K562 (cell line): Measurements from ENCODE around the gene GGT6. TPM values are rescaled to one million over a fixed set of nuclear protein-coding genes. Genes with fewer than 3 reads are reported as not detected.

Experiments used
- ATF1 ChIP-seq, 2 experiments: fragments of 450-650 bp in 1 of 2; IDR thresholded peaks; 2 replicates each; pipeline ENCODE4 v1.6.1; 2016; ENCODE audit warnings: missing compliant biosample characterization in 1 of 2, missing genetic modification characterization in 1 of 2
- BRCA1 ChIP-seq, 2 experiments: fragments of 450-650 bp in 1 of 2; sonication (generic) in 1 of 2; formaldehyde crosslinking in 1 of 2; IDR thresholded peaks; 2 replicates each; pipeline versions ENCODE4 v1.5.0 to v1.6.1; 2017 to 2020; ENCODE audit warnings: mild to moderate bottlenecking in 1 of 2, missing genetic modification reagents in 1 of 2
- CREBBP ChIP-seq: IDR thresholded peaks from one replicate; pipeline ENCODE4 v1.6.1; 2012; ENCODE audit warnings: low read depth, mild to moderate bottlenecking, control low read depth, inconsistent platforms, low read length
- HCFC1 ChIP-seq: IDR thresholded peaks from 2 replicates; pipeline ENCODE4 v1.6.1; 2012; ENCODE audit warnings: low read depth, low read length, improper control_type of control experiment
- HMG20A ChIP-seq: fragments of 450-650 bp; formaldehyde crosslinking; conservative IDR thresholded peaks from 2 replicates; pipeline ENCODE4 v1.4.0; 2020; ENCODE audit warnings: mild to moderate bottlenecking, mixed read lengths
- HNRNPLL ChIP-seq: fragments of 200-400 bp; formaldehyde crosslinking; IDR thresholded peaks from 2 replicates; pipeline ENCODE4 v1.6.1; 2017; ENCODE audit warnings: low read length, low read depth, mild to moderate bottlenecking; ENCODE audit not compliant: poor library complexity, severe bottlenecking
- IFI16 ChIP-seq: fragments of 250-450 bp; sonication (Bioruptor Pico); IDR thresholded peaks from 2 replicates; pipeline ENCODE4 v2.1.2; 2022; ENCODE audit warnings: mild to moderate bottlenecking, inconsistent platforms
- ILF3 ChIP-seq: fragments of 450-650 bp; IDR thresholded peaks from 2 replicates; pipeline ENCODE4 v1.6.1; 2018; ENCODE audit warnings: antibody characterized with exemption, mild to moderate bottlenecking, moderate library complexity, borderline replicate concordance
- NR2C2 ChIP-seq, 2 experiments: fragments of 200-800 bp in 1 of 2; sonication (Bioruptor generic) in 1 of 2; sonication (generic) in 1 of 2; formaldehyde crosslinking in 1 of 2; IDR thresholded peaks; 2 replicates each; pipeline versions ENCODE4 v1.6.1 to v1.8.0; 2016 to 2022; ENCODE audit warnings: mild to moderate bottlenecking in 1 of 2, missing compliant biosample characterization in 1 of 2, missing genetic modification characterization in 1 of 2, missing genetic modification reagents in 1 of 2
- PHTF2 ChIP-seq: fragments of 250-450 bp; sonication (Bioruptor Pico); IDR thresholded peaks from 2 replicates; pipeline ENCODE4 v1.5.0; 2021; ENCODE audit warnings: mild to moderate bottlenecking
- POLR3A ChIP-seq: IDR thresholded peaks from 2 replicates; pipeline ENCODE4 v1.6.1; 2011; ENCODE audit warnings: borderline replicate concordance, mild to moderate bottlenecking, moderate library complexity; ENCODE audit not compliant: insufficient read length, insufficient read depth; ENCODE audit errors: extremely low read depth
- SMAD1 ChIP-seq: fragments of 150-350 bp; IDR thresholded peaks from 2 replicates; pipeline ENCODE4 v1.6.1; 2014; ENCODE audit warnings: low read length, low read depth; ENCODE audit not compliant: partially characterized antibody
- SOX6 ChIP-seq: fragments of 450-650 bp; IDR thresholded peaks from 2 replicates; pipeline ENCODE4 v1.6.1; 2014; ENCODE audit warnings: mild to moderate bottlenecking
- TAF9B ChIP-seq: fragments of 450-650 bp; IDR thresholded peaks from 2 replicates; pipeline ENCODE4 v1.6.1; 2018; ENCODE audit warnings: mild to moderate bottlenecking; ENCODE audit not compliant: partially characterized antibody
- TRIM24 ChIP-seq, 2 experiments: fragments of 450-650 bp; IDR thresholded peaks; 2 replicates each; pipeline ENCODE4 v1.6.1; 2016
- WHSC1 ChIP-seq: IDR thresholded peaks from one replicate; pipeline ENCODE4 v1.6.1; 2012; ENCODE audit warnings: low read length, control low read depth, inconsistent platforms
- ZBTB17 ChIP-seq: fragments of 450-650 bp; formaldehyde crosslinking; IDR thresholded peaks from 2 replicates; pipeline ENCODE4 v1.4.0; 2020; ENCODE audit warnings: mild to moderate bottlenecking
- polyA plus RNA-seq, 8 experiments: library from polyadenylated mRNA; depleted of rRNA in 4 of 8; stranded (reverse) in 5 of 8; unstranded in 3 of 8; fragments of >200 nt; fragmentation: Nextera tagmentation in 2 of 8; fragmentation: Illumina TruSeq in 1 of 8; extraction: Ambion mirVana in 2 of 8; extraction: Trizol in 1 of 8; gene quantifications; 2 replicates each; pipeline versions ENCODE4 v1.2.1 to v1.2.3, GENCODE V29; 2011 to 2014; ENCODE audit warnings: inconsistent platforms in 1 of 8, missing spikeins in 1 of 8
- total RNA-seq, 7 experiments: library from RNA; depleted of rRNA in 6 of 7; stranded (reverse); fragments of >200 nt in 6 of 7; fragmentation: Illumina TruSeq in 2 of 7; extraction: Trizol in 2 of 7; gene quantifications; 2 replicates each; pipeline versions ENCODE4 v1.2.1 to v1.2.3, GENCODE V29; 2011 to 2021; ENCODE audit warnings: low replicate concordance in 1 of 7
- TF ChIP-seq, protein P1 (sequence below): sonication (generic); formaldehyde crosslinking; IDR thresholded peaks from 2 replicates; pipeline ENCODE4 v1.8.0; 2023; ENCODE audit warnings: mild to moderate bottlenecking, missing genetic modification reagents
- TF ChIP-seq, protein P2 (sequence below): fragments of 250-450 bp; sonication (Bioruptor Pico); IDR thresholded peaks from 2 replicates; pipeline ENCODE4 v1.4.0; 2020; ENCODE audit warnings: mild to moderate bottlenecking, moderate library complexity, borderline replicate concordance
- TF ChIP-seq, protein P3 (sequence below): fragments of 450-650 bp; conservative IDR thresholded peaks from 2 replicates; pipeline ENCODE4 v1.6.1; 2016; ENCODE audit warnings: missing genetic modification characterization, low read depth, mild to moderate bottlenecking, control low read depth, missing compliant biosample characterization

GGT6 gene
- total and polyA plus RNA-seq, 9 of the 15 experiments (the other 6 are each of a cell fraction or from before 2014, with no cell fraction given), result 0.09 TPM; not detected in 8

DNA sequence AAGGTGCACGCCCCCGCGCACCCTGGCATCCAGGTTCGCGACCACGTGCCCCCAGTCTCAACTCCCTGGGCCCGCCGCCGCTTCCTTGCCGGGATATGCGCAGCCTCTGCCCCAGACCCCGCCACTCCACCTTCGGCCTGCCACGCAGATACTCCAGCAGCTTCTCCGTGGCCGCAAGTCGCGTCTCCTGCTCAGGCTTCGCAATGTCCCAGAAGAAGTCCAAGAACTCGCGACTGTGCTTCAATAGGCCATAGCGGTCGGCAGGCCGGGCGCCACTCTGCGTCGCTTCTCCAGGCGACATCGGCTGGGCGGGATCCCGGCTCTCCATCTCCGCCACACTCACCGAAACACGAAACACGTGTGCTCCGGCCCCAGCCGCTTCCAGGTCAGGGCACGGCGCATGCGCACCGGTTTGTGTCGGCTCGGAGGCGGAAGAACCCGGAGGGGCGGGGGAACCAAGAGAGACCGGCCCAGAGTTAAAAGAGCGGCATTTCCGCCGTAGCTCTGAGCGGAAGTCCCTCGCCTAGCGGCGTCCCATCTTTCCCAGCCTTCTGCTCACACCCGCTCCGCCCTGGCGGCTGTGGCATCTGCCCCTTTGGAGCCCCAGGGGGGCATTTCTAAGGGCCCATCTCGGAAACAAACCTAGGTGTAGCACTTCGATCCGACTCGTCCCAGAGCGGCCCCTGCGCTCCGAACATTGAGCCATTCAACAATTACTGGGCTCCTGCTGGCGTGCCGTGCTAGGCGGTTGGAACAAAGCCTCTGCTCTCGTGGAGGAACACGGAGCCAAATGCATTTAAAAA, 5.2 kb downstream of the GGT6 start, which contains the start of gene MYBBP1A (continued):
- TF ChIP-seq TRIM24 (IDR thresholded peaks at IDR 0.05) (0 out of 4 replicates have a peak, but pooled peaks of 1 of the 2 experiments have one; percentile 19), WHSC1 (no peak), ILF3 (no peak), SOX6 (0 out of 2 replicates have a peak, but pooled peaks have one; percentile 20), BRCA1 (IDR thresholded peaks at IDR 0.05) (no peak), BRCA1 (CRISPR knock-in tag; IDR thresholded peaks at IDR 0.05) (no peak), TAF9B (peak; percentile 59), PHTF2 (CRISPR knock-in tag) (no peak), HCFC1 (peak; percentile 52), HNRNPLL (peak; percentile 57), ZBTB17 (no peak), NR2C2 (CRISPR knock-in tag; IDR thresholded peaks at IDR 0.05) (peak; percentile 87), NR2C2 (tag; IDR thresholded peaks at IDR 0.05) (peak; percentile 98), IFI16 (CRISPR knock-in tag) (no peak), CREBBP (no peak), ATF1 (CRISPR knock-in tag; IDR thresholded peaks at IDR 0.05) (no peak), ATF1 (tag; IDR thresholded peaks at IDR 0.05) (0 out of 2 replicates have a peak, but pooled peaks have one; percentile 18), SMAD1 (no peak), HMG20A (CRISPR knock-in tag) (no peak), POLR3A (no peak)
- TF ChIP-seq, protein P1, sequence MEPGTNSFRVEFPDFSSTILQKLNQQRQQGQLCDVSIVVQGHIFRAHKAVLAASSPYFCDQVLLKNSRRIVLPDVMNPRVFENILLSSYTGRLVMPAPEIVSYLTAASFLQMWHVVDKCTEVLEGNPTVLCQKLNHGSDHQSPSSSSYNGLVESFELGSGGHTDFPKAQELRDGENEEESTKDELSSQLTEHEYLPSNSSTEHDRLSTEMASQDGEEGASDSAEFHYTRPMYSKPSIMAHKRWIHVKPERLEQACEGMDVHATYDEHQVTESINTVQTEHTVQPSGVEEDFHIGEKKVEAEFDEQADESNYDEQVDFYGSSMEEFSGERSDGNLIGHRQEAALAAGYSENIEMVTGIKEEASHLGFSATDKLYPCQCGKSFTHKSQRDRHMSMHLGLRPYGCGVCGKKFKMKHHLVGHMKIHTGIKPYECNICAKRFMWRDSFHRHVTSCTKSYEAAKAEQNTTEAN, result no peak
- TF ChIP-seq, protein P2, sequence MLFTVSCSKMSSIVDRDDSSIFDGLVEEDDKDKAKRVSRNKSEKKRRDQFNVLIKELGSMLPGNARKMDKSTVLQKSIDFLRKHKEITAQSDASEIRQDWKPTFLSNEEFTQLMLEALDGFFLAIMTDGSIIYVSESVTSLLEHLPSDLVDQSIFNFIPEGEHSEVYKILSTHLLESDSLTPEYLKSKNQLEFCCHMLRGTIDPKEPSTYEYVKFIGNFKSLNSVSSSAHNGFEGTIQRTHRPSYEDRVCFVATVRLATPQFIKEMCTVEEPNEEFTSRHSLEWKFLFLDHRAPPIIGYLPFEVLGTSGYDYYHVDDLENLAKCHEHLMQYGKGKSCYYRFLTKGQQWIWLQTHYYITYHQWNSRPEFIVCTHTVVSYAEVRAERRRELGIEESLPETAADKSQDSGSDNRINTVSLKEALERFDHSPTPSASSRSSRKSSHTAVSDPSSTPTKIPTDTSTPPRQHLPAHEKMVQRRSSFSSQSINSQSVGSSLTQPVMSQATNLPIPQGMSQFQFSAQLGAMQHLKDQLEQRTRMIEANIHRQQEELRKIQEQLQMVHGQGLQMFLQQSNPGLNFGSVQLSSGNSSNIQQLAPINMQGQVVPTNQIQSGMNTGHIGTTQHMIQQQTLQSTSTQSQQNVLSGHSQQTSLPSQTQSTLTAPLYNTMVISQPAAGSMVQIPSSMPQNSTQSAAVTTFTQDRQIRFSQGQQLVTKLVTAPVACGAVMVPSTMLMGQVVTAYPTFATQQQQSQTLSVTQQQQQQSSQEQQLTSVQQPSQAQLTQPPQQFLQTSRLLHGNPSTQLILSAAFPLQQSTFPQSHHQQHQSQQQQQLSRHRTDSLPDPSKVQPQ (CRISPR knock-in tag), result no peak
- TF ChIP-seq, protein P3, sequence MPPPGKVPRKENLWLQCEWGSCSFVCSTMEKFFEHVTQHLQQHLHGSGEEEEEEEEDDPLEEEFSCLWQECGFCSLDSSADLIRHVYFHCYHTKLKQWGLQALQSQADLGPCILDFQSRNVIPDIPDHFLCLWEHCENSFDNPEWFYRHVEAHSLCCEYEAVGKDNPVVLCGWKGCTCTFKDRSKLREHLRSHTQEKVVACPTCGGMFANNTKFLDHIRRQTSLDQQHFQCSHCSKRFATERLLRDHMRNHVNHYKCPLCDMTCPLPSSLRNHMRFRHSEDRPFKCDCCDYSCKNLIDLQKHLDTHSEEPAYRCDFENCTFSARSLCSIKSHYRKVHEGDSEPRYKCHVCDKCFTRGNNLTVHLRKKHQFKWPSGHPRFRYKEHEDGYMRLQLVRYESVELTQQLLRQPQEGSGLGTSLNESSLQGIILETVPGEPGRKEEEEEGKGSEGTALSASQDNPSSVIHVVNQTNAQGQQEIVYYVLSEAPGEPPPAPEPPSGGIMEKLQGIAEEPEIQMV (tag), result no peak
